ENCODE measurements around the gene SLC6A6. TPM values are rescaled to one million over a fixed set of nuclear protein-coding genes. Genes with fewer than 3 reads are reported as not detected.
A peak's percentile ranks its signal among the peaks of the same experiment; 100 is the strongest.

Gene SLC6A6
- total and polyA plus RNA-seq, 2 donors from 2014 or later: 7.1 to 64.0 TPM

GRCh38 chr3:14505803-14506500 is 103.5 kb downstream of the SLC6A6 start:
- TF ChIP-seq CTCF (IDR thresholded peaks at IDR 0.05; ENCODE audit: borderline replicate concordance, extremely low read depth, insufficient read depth): no peak
- no peak overlapping the region for H3K4me3 ChIP-seq (ENCODE audit: low read length in 3 of 3)
- H3K4me1 ChIP-seq (ENCODE audit: control insufficient read depth in 2 of 3, insufficient read depth in 2 of 3, low read depth in 1 of 3, low read length in 3 of 3): no peaks in the 10 kb centered on the region
- H3K27me3 ChIP-seq (ENCODE audit: control insufficient read depth, insufficient read depth, low read length): no peaks in the 10 kb centered on the region
- peaks cover 2 to 6% (median 2%) of the 10 kb centered on the region in 3 donors for H3K9me3 ChIP-seq (ENCODE audit: control insufficient read depth in 2 of 3, insufficient read depth in 1 of 3, low read length in 3 of 3)
- intact Hi-C loops (cut with DNase I): no loop called here
- H3K36me3 ChIP-seq (ENCODE audit: control insufficient read depth in 2 of 3, insufficient read depth in 3 of 3, low read length in 3 of 3): no peaks in the 10 kb centered on the region
- no peak overlapping the region for H3K27ac ChIP-seq (ENCODE audit: low read depth in 2 of 2, low read length in 2 of 2)
- FAIRE-seq (no peak), DNase-seq (peak in 2 of 5 donors; percentile 30 to 57)
- H3K9ac ChIP-seq (ENCODE audit: low read length in 3 of 3): no peak overlapping the region

GRCh38 chr3:14506626-14507304 is 104.4 kb downstream of the SLC6A6 start:
- no peaks in the 10 kb centered on the region for H3K4me1 ChIP-seq (ENCODE audit: control insufficient read depth in 2 of 3, insufficient read depth in 2 of 3, low read depth in 1 of 3, low read length in 3 of 3)
- H3K4me3 ChIP-seq (ENCODE audit: low read length in 3 of 3): no peak overlapping the region
- no peak for TF ChIP-seq CTCF (IDR thresholded peaks at IDR 0.05; ENCODE audit: borderline replicate concordance, extremely low read depth, insufficient read depth)
- H3K27me3 ChIP-seq (ENCODE audit: control insufficient read depth, insufficient read depth, low read length): no peaks in the 10 kb centered on the region
- H3K36me3 ChIP-seq (ENCODE audit: control insufficient read depth in 2 of 3, insufficient read depth in 3 of 3, low read length in 3 of 3): no peaks in the 10 kb centered on the region
- no peak overlapping the region for H3K9ac ChIP-seq (ENCODE audit: low read length in 3 of 3)
- peak in 2 of 5 donors; percentile 26 to 59 for DNase-seq
- peaks cover 2 to 6% (median 2%) of the 10 kb centered on the region in 3 donors for H3K9me3 ChIP-seq (ENCODE audit: control insufficient read depth in 2 of 3, insufficient read depth in 1 of 3, low read length in 3 of 3)
- intact Hi-C loops (cut with DNase I): no loop called here
- H3K27ac ChIP-seq (ENCODE audit: low read depth in 2 of 2, low read length in 2 of 2): no peak overlapping the region
- FAIRE-seq: no peak

- H3K9ac ChIP-seq (ENCODE audit: low read length in 3 of 3): no peak overlapping the region
- FAIRE-seq (no peak), DNase-seq (peak in 2 of 5 donors; percentile 31 to 49)
- H3K4me3 ChIP-seq (ENCODE audit: low read length in 3 of 3): no peak overlapping the region
- peaks cover 2 to 6% (median 2%) of the 10 kb centered on the region in 3 donors for H3K9me3 ChIP-seq (ENCODE audit: control insufficient read depth in 2 of 3, insufficient read depth in 1 of 3, low read length in 3 of 3)
- H3K4me1 ChIP-seq (ENCODE audit: control insufficient read depth in 2 of 3, insufficient read depth in 2 of 3, low read depth in 1 of 3, low read length in 3 of 3): no peaks in the 10 kb centered on the region
- H3K36me3 ChIP-seq (ENCODE audit: control insufficient read depth in 2 of 3, insufficient read depth in 3 of 3, low read length in 3 of 3): no peaks in the 10 kb centered on the region
- no peak overlapping the region for H3K27ac ChIP-seq (ENCODE audit: low read depth in 2 of 2, low read length in 2 of 2)
- no peak for TF ChIP-seq CTCF (IDR thresholded peaks at IDR 0.05; ENCODE audit: borderline replicate concordance, extremely low read depth, insufficient read depth)
- intact Hi-C loops (cut with DNase I): no loop called here
- no peaks in the 10 kb centered on the region for H3K27me3 ChIP-seq (ENCODE audit: control insufficient read depth, insufficient read depth, low read length)
Measured at GRCh38 chr3:14507305-14507741, 104.9 kb downstream of the SLC6A6 start.

Data from kidney (tissue), 14 donors.